Breast epithelium (tissue), 4 donors: Measurements from ENCODE around the gene KDM4C. TPM values are rescaled to one million over a fixed set of nuclear protein-coding genes. Genes with fewer than 3 reads are reported as not detected.

ENCODE experiments used
- DNase-seq, 2 donors: peaks; one replicate each; pipeline ENCODE4 v3.0.0-alpha.2; 2019; ENCODE audit warnings: low spot score in 2 of 2
- H3K27ac ChIP-seq, 2 donors: fragments of 200-600 bp; sonication (generic) in 1 of 2; one replicate each; pipeline ENCODE4 v1.5.1; 2016 to 2019; ENCODE audit warnings: mild to moderate bottlenecking in 1 of 2
- H3K27me3 ChIP-seq, 2 donors: fragments of 200-600 bp; sonication (generic) in 1 of 2; one replicate each; pipeline versions ENCODE4 v1.5.1 to v1.6.0; 2017 to 2019; ENCODE audit warnings: control low read depth in 1 of 2, mild to moderate bottlenecking in 1 of 2
- H3K36me3 ChIP-seq: fragments of 200-600 bp; one replicate; pipeline ENCODE4 v1.5.1; 2019
- H3K4me1 ChIP-seq, 2 donors: fragments of 200-600 bp; sonication (generic); one replicate each; pipeline ENCODE4 v1.5.1; 2016 to 2019; ENCODE audit warnings: control low read depth in 1 of 2
- H3K4me3 ChIP-seq, 3 donors: fragments of 200-600 bp; sonication (generic); 1 replicate in 2 of 3; 2 replicates in 1 of 3; pipeline ENCODE4 v1.5.1; 2016 to 2019; ENCODE audit warnings: mild to moderate bottlenecking in 3 of 3, moderate library complexity in 2 of 3
- H3K9me3 ChIP-seq, 2 donors: fragments of 200-600 bp; sonication (generic) in 1 of 2; one replicate each; pipeline ENCODE4 v1.5.1; 2016 to 2019; ENCODE audit warnings: control low read depth in 1 of 2
- CTCF ChIP-seq, 3 donors: fragments of 450-650 bp; IDR thresholded peaks; one replicate each; pipeline ENCODE4 v1.5.1; 2016 to 2017; ENCODE audit warnings: antibody characterized with exemption in 3 of 3, mild to moderate bottlenecking in 3 of 3, moderate library complexity in 3 of 3
- POLR2A ChIP-seq: fragments of 450-650 bp; IDR thresholded peaks from one replicate; pipeline ENCODE4 v1.6.1; 2016; ENCODE audit warnings: antibody characterized with exemption, mild to moderate bottlenecking, moderate library complexity
- POLR2AphosphoS5 ChIP-seq, 3 donors: sonication (generic); formaldehyde crosslinking; IDR thresholded peaks; one replicate each; pipeline ENCODE4 v1.6.1; 2017; ENCODE audit warnings: antibody characterized with exemption in 3 of 3
- intact Hi-C: fragments of 100-400 bp; cut with DNase I; formaldehyde crosslinking; loops from one replicate; pipeline ENCODE4 v1.15.1; 2023; ENCODE audit warnings: low total_unique reads
- total RNA-seq, 3 donors: library from RNA; depleted of rRNA; stranded (reverse); fragments of >200 nt; gene quantifications; one replicate each; pipeline ENCODE4 v1.1.0, GENCODE V29; 2016

KDM4C gene
- total RNA-seq, 3 donors from 2014 or later = 37.8 to 80.9 (median 60.0) TPM

- no peak overlapping the region for H3K4me3 ChIP-seq
- H3K27me3 ChIP-seq = no peaks in the 10 kb centered on the region
- H3K9me3 ChIP-seq = no peaks in the 10 kb centered on the region
- TF ChIP-seq POLR2A (no peak), POLR2AphosphoS5 (IDR thresholded peaks at IDR 0.05) (no peak), CTCF (IDR thresholded peaks at IDR 0.05) (no peak)
- no peak for DNase-seq
- H3K27ac ChIP-seq = no peak overlapping the region
- no peaks in the 10 kb centered on the region for H3K4me1 ChIP-seq
- peaks cover 2% of the 10 kb centered on the region for H3K36me3 ChIP-seq
- intact Hi-C loops = no loop called here
Measured at GRCh38 chr9:6838158-6838557, 80.4 kb downstream of the KDM4C start.

DNA sequence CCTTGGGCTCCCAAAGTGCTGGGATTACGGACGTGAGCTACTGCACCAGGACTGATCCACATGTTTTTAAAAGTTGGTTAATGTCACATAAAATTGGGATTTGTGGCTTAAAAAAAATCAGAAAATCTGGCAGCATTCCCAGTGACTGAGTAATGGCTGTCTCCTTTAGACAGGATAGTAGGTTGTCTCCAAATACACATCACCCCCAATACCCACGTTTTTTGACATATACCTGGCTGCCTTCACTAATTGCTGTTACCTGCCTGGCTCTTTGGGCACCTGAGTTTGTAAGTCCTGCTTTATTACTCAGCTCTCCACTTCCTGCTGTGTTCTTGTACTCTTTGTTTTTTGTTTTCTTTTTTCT lies 84.8 kb downstream of the KDM4C start:
- no peaks in the 10 kb centered on the region for H3K9me3 ChIP-seq
- no peak overlapping the region for H3K4me3 ChIP-seq
- H3K27ac ChIP-seq = no peak overlapping the region
- intact Hi-C loops = no loop called here
- no peak for DNase-seq
- no peaks in the 10 kb centered on the region for H3K27me3 ChIP-seq
- TF ChIP-seq POLR2AphosphoS5 (IDR thresholded peaks at IDR 0.05) (no peak), CTCF (IDR thresholded peaks at IDR 0.05) (no peak), POLR2A (no peak)
- H3K4me1 ChIP-seq = no peaks in the 10 kb centered on the region
- H3K36me3 ChIP-seq = peaks cover 1% of the 10 kb centered on the region

DNA sequence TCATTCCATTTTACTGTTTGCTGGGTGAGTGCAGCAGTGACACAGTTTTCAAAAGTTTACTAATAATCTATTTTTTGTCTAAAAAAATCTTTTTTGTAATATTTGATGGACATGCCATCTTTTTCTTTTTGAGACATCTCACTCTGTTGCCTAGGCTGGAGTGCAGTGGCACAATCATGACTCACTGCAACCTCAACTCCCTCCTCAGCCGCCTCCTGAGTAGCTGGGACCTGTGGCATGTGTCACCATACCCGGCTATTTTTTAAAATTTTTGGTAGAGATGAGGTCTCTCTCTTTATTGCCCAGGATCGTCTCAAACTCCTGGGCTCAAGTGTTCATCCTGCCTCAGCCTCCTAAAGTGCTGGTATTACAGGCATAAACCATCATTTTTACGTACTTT lies 86.0 kb downstream of the KDM4C start:
- H3K4me3 ChIP-seq = no peak overlapping the region
- H3K36me3 ChIP-seq = no peaks in the 10 kb centered on the region
- H3K9me3 ChIP-seq = no peaks in the 10 kb centered on the region
- no peak for TF ChIP-seq CTCF (IDR thresholded peaks at IDR 0.05)
- TF ChIP-seq POLR2A = no peak
- TF ChIP-seq POLR2AphosphoS5 (IDR thresholded peaks at IDR 0.05) = no peak
- no peaks in the 10 kb centered on the region for H3K27me3 ChIP-seq
- intact Hi-C loops = no loop called here
- no peaks in the 10 kb centered on the region for H3K4me1 ChIP-seq
- DNase-seq = no peak
- no peak overlapping the region for H3K27ac ChIP-seq

DNA sequence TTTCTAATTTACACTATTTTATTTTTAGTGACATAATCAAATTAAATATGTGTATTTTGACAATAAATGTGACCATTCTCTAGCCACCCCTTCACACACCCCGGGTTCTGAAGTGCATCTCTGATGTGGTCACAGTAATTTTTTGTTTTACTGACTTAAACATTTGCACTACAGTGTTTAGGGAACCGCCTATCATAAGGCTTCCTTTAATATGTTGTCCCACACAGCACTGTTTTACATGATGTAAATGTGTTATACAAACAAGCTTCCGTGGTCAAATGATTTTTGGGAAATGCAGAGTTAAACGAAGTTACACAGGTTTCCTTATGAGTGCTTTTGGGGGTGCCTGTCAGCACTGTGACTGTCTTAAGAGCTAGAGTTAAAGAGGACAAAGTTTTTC lies 86.5 kb downstream of the KDM4C start:
- no peak overlapping the region for H3K4me3 ChIP-seq
- no peak overlapping the region for H3K27ac ChIP-seq
- intact Hi-C loops = no loop called here
- no peaks in the 10 kb centered on the region for H3K36me3 ChIP-seq
- DNase-seq = no peak
- no peaks in the 10 kb centered on the region for H3K27me3 ChIP-seq
- no peaks in the 10 kb centered on the region for H3K9me3 ChIP-seq
- H3K4me1 ChIP-seq = no peaks in the 10 kb centered on the region
- TF ChIP-seq POLR2A = no peak
- no peak for TF ChIP-seq CTCF (IDR thresholded peaks at IDR 0.05)
- TF ChIP-seq POLR2AphosphoS5 (IDR thresholded peaks at IDR 0.05) = no peak

DNA sequence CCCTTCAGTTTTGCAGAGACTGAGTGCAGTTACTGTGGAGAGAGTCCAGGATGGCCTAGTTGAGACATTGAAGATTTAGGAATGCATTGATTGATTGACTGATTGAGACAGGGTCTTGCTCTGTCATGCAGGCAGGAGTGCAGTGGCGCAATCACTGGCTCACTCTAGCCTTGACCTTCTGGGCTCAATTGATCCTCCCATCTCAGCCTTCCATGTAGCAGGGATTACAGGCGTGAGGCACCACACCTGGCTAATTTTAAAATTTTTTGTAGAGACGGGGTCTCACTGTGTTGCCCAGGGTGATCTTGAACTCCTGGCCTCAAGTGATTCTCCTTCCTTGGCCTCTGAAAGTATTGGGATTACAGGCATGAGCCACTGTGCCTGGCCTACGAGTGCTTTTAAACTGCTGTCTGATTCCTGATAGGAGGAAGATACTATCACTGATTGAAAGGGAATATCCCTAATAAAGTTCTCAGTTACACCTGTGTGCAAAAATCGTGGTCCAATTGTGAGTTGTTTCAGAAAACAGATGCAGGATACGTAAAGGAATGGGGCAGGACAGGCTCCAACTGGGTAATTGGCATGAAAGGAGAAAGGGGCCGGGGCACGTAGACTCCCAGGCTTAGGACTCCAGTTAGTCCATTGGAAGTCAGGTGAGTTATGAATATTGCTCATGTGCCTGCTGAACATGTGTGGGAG lies 87.5 kb downstream of the KDM4C start:
- intact Hi-C loops = no loop called here
- Histone ChIP-seq H3K27me3 (no peaks in the 10 kb centered on the region), H3K36me3 (no peaks in the 10 kb centered on the region), H3K4me1 (no peaks in the 10 kb centered on the region), H3K9me3 (no peaks in the 10 kb centered on the region), H3K27ac (no peak overlapping the region), H3K4me3 (no peak overlapping the region)
- DNase-seq = no peak
- no peak for TF ChIP-seq POLR2A
- no peak for TF ChIP-seq CTCF (IDR thresholded peaks at IDR 0.05)
- TF ChIP-seq POLR2AphosphoS5 (IDR thresholded peaks at IDR 0.05) = no peak
